ENCODE measurements around the gene CAST.

The CAST gene

DNA sequence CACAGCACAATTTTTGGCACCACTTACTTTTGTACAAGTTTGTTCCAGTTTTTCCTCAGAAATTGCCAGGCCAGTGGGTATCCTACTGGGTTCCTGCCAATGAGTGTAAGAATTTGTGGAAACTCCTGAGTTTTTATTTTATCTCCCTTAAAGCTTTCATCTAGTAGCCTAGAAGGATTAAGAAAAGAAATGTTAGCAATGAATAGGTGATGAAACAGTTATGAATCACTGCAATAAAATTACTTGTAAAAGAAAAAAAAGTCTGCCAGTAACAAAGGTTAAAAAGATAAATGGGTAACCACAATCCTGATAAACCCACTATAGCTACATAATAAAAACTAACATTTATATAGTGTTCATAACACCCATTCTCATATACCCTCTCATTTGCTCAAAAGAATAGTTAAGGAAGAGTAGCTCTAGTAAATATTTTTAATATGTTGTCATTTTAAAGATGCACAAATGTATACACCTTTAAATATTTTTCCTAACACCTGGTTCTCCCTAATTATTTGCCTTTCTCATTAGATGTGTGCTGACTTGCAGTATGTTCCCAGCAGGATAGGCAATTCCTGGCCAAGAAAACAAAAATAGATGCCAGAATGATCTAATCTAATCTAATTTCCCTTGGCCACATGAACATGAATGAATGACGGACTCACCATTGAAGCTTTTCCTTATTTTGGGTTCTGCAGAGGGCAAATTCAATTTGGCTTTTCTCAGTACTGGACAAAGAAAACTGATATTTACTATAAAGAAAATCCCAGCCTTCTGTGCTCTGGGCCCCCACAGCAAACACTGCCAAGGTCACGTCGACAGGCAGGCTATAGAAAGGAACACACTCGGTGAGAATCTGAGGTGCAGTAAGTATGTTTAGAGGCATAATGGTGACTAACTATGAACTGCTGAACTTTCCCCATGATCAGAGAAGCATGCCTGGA lies 119.1 kb downstream of the CAST start (continued):
- peak; percentile 43; the same call in 1 of the 2 replicates for TF ChIP-seq IKZF3 (tag by site-specific recombination; IDR thresholded peaks at IDR 0.05)
- TF ChIP-seq FEZF1 (tag by site-specific recombination; IDR thresholded peaks at IDR 0.05) = peak; percentile 96
- no peak for TF ChIP-seq PRDM2 (tag by site-specific recombination; IDR thresholded peaks at IDR 0.05; ENCODE audit: borderline replicate concordance)
- TF ChIP-seq, protein P1, sequence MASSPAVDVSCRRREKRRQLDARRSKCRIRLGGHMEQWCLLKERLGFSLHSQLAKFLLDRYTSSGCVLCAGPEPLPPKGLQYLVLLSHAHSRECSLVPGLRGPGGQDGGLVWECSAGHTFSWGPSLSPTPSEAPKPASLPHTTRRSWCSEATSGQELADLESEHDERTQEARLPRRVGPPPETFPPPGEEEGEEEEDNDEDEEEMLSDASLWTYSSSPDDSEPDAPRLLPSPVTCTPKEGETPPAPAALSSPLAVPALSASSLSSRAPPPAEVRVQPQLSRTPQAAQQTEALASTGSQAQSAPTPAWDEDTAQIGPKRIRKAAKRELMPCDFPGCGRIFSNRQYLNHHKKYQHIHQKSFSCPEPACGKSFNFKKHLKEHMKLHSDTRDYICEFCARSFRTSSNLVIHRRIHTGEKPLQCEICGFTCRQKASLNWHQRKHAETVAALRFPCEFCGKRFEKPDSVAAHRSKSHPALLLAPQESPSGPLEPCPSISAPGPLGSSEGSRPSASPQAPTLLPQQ (tag by site-specific recombination; IDR thresholded peaks at IDR 0.05) = peak; percentile 73; the same call in 1 of the 2 replicates
- no peak for TF ChIP-seq ZFP41 (tag by site-specific recombination; IDR thresholded peaks at IDR 0.05; ENCODE audit: borderline replicate concordance)
- TF ChIP-seq ZNF747 (tag by site-specific recombination; IDR thresholded peaks at IDR 0.05) = no peak
- TF ChIP-seq ZNF530 (tag by site-specific recombination; IDR thresholded peaks at IDR 0.05; ENCODE audit: low read depth) = no peak
- no peak for TF ChIP-seq YY2 (tag by site-specific recombination; IDR thresholded peaks at IDR 0.05)
- TF ChIP-seq ZNF23 (tag by site-specific recombination; IDR thresholded peaks at IDR 0.05; ENCODE audit: borderline replicate concordance) = no peak
- no peak for TF ChIP-seq YY1 (tag by site-specific recombination; IDR thresholded peaks at IDR 0.05)
- no peak for TF ChIP-seq ZNF114 (tag by site-specific recombination; IDR thresholded peaks at IDR 0.05)
- peak; percentile 74; the same call in 1 of the 2 replicates for TF ChIP-seq ZBTB1 (tag by site-specific recombination; IDR thresholded peaks at IDR 0.05)
- no peak for TF ChIP-seq ZNF112 (tag by site-specific recombination; IDR thresholded peaks at IDR 0.05)
- TF ChIP-seq ZNF169 (tag by site-specific recombination; IDR thresholded peaks at IDR 0.05) = no peak
- 0 out of 2 replicates have a peak, but pooled peaks have one; percentile 61 for TF ChIP-seq ZNF239 (tag by site-specific recombination; IDR thresholded peaks at IDR 0.05)
- TF ChIP-seq ZNF366 (tag by site-specific recombination; conservative IDR thresholded peaks at IDR 0.05) = 0 out of 2 replicates have a peak, but pooled peaks have one; percentile 40
- no peak for TF ChIP-seq SP2 (tag by site-specific recombination; IDR thresholded peaks at IDR 0.05)
- TF ChIP-seq ZNF211 (tag by site-specific recombination; IDR thresholded peaks at IDR 0.05; ENCODE audit: low read depth) = no peak
- TF ChIP-seq ZNF280C (tag by site-specific recombination; IDR thresholded peaks at IDR 0.05) = no peak
- no peak for TF ChIP-seq ZNF416 (tag by site-specific recombination; IDR thresholded peaks at IDR 0.05)
- TF ChIP-seq ZNF585B (tag by site-specific recombination; IDR thresholded peaks at IDR 0.05) = no peak
- TF ChIP-seq ZBTB48 (tag by site-specific recombination; IDR thresholded peaks at IDR 0.05) = no peak
- no peak for TF ChIP-seq ZSCAN16 (tag by site-specific recombination; IDR thresholded peaks at IDR 0.05)
- TF ChIP-seq HOXC10 (CRISPR knock-in tag; IDR thresholded peaks at IDR 0.05) = no peak
- TF ChIP-seq, protein P2, sequence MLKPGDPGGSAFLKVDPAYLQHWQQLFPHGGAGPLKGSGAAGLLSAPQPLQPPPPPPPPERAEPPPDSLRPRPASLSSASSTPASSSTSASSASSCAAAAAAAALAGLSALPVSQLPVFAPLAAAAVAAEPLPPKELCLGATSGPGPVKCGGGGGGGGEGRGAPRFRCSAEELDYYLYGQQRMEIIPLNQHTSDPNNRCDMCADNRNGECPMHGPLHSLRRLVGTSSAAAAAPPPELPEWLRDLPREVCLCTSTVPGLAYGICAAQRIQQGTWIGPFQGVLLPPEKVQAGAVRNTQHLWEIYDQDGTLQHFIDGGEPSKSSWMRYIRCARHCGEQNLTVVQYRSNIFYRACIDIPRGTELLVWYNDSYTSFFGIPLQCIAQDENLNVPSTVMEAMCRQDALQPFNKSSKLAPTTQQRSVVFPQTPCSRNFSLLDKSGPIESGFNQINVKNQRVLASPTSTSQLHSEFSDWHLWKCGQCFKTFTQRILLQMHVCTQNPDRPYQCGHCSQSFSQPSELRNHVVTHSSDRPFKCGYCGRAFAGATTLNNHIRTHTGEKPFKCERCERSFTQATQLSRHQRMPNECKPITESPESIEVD (tag by site-specific recombination; IDR thresholded peaks at IDR 0.05) = peak; percentile 98
- no peak for TF ChIP-seq ZNF274 (IDR thresholded peaks at IDR 0.05; ENCODE audit: low read length)
- TF ChIP-seq ZNF274 (tag by site-specific recombination; IDR thresholded peaks at IDR 0.05; ENCODE audit: borderline replicate concordance) = no peak
- TF ChIP-seq ZNF701 (tag by site-specific recombination; IDR thresholded peaks at IDR 0.05) = no peak
- TF ChIP-seq ZSCAN30 (tag by site-specific recombination; IDR thresholded peaks at IDR 0.05) = no peak; the same call in none of the 2 replicates

All from HEK293 (cell line).